T follicular helper cell (primary cell): Measurements from ENCODE around the gene MAMSTR.

ENCODE experiments used
- DNase-seq: peaks from one replicate; pipeline ENCODE4 v3.0.0-alpha.2; 2020; ENCODE audit warnings: low read depth

Gene MAMSTR

GRCh38 chr19:48664476-48664875, 55.0 kb downstream of the MAMSTR start:
- no peak for DNase-seq

- DNase-seq = no peak
Measured at GRCh38 chr19:48663667-48664066, 55.9 kb downstream of the MAMSTR start.
